Measurements from ENCODE around the gene LDLRAD3. TPM values are rescaled to one million over a fixed set of nuclear protein-coding genes. Genes with fewer than 3 reads are reported as not detected.

LDLRAD3 gene
- total RNA-seq, 1 donor from 2014 or later: 19.6 TPM

- peaks cover 22% of the 10 kb centered on the region for H3K4me1 Mint-ChIP-seq (ENCODE audit: low read depth)
- no peak for DNase-seq (ENCODE audit: low spot score, unreplicated experiment)
- no peak for TF ChIP-seq CTCF (IDR thresholded peaks at IDR 0.05; ENCODE audit: unreplicated experiment)
- no peak overlapping the region for H3K27ac Mint-ChIP-seq
- H3K27me3 Mint-ChIP-seq: peaks cover 17% of the 10 kb centered on the region
- H3K9me3 Mint-ChIP-seq (ENCODE audit: low read depth): no peaks in the 10 kb centered on the region
- H3K36me3 Mint-ChIP-seq (ENCODE audit: insufficient read depth): no peaks in the 10 kb centered on the region
- H3K4me3 Mint-ChIP-seq (ENCODE audit: low read depth): no peak overlapping the region
Observed at GRCh38 chr11:35946766-35947165, 2.9 kb downstream of the LDLRAD3 start.

- H3K9me3 Mint-ChIP-seq (ENCODE audit: low read depth): no peaks in the 10 kb centered on the region
- no peak for DNase-seq (ENCODE audit: low spot score, unreplicated experiment)
- peaks cover 13% of the 10 kb centered on the region for H3K27me3 Mint-ChIP-seq
- H3K27ac Mint-ChIP-seq: no peak overlapping the region
- H3K4me1 Mint-ChIP-seq (ENCODE audit: low read depth): peaks cover 26% of the 10 kb centered on the region
- no peaks in the 10 kb centered on the region for H3K36me3 Mint-ChIP-seq (ENCODE audit: insufficient read depth)
- TF ChIP-seq CTCF (IDR thresholded peaks at IDR 0.05; ENCODE audit: unreplicated experiment): no peak
- H3K4me3 Mint-ChIP-seq (ENCODE audit: low read depth): no peak overlapping the region
Observed at GRCh38 chr11:35947437-35947836, 3.6 kb downstream of the LDLRAD3 start.

- Mint-ChIP-seq H3K9me3 (ENCODE audit: low read depth) (no peaks in the 10 kb centered on the region), H3K4me3 (ENCODE audit: low read depth) (no peak overlapping the region), H3K36me3 (ENCODE audit: insufficient read depth) (no peaks in the 10 kb centered on the region), H3K27ac (no peak overlapping the region), H3K4me1 (ENCODE audit: low read depth) (peaks cover 28% of the 10 kb centered on the region), H3K27me3 (no peaks in the 10 kb centered on the region)
- no peak for DNase-seq (ENCODE audit: low spot score, unreplicated experiment)
- no peak for TF ChIP-seq CTCF (IDR thresholded peaks at IDR 0.05; ENCODE audit: unreplicated experiment)
Observed at GRCh38 chr11:35949242-35949641, 5.4 kb downstream of the LDLRAD3 start.

GRCh38 chr11:35950082-35950481 is 6.2 kb downstream of the LDLRAD3 start:
- no peaks in the 10 kb centered on the region for H3K27me3 Mint-ChIP-seq
- H3K4me3 Mint-ChIP-seq (ENCODE audit: low read depth): no peak overlapping the region
- no peaks in the 10 kb centered on the region for H3K36me3 Mint-ChIP-seq (ENCODE audit: insufficient read depth)
- no peaks in the 10 kb centered on the region for H3K9me3 Mint-ChIP-seq (ENCODE audit: low read depth)
- DNase-seq (ENCODE audit: low spot score, unreplicated experiment): no peak
- no peak for TF ChIP-seq CTCF (IDR thresholded peaks at IDR 0.05; ENCODE audit: unreplicated experiment)
- H3K4me1 Mint-ChIP-seq (ENCODE audit: low read depth): peaks cover 26% of the 10 kb centered on the region
- no peak overlapping the region for H3K27ac Mint-ChIP-seq

- H3K36me3 Mint-ChIP-seq (ENCODE audit: insufficient read depth): no peaks in the 10 kb centered on the region
- no peaks in the 10 kb centered on the region for H3K27me3 Mint-ChIP-seq
- H3K4me3 Mint-ChIP-seq (ENCODE audit: low read depth): no peak overlapping the region
- H3K4me1 Mint-ChIP-seq (ENCODE audit: low read depth): peaks cover 15% of the 10 kb centered on the region
- H3K27ac Mint-ChIP-seq: no peak overlapping the region
- DNase-seq (ENCODE audit: low spot score, unreplicated experiment): no peak
- no peak for TF ChIP-seq CTCF (IDR thresholded peaks at IDR 0.05; ENCODE audit: unreplicated experiment)
- no peaks in the 10 kb centered on the region for H3K9me3 Mint-ChIP-seq (ENCODE audit: low read depth)
Observed at GRCh38 chr11:35951680-35952079, 7.8 kb downstream of the LDLRAD3 start.

All from progenitor cell of endocrine pancreas (in vitro differentiated cells).